Measurements from ENCODE around the gene CYBC1. TPM values are rescaled to one million over a fixed set of nuclear protein-coding genes. Genes with fewer than 3 reads are reported as not detected.
"Not testable (repeated sequence)": the region's sequence is repeated elsewhere in the genome, so short reads cannot be mapped to it uniquely, and the experiment has no call there.

The CYBC1 gene
- total RNA-seq, 1 donor from 2014 or later, result 31.3 TPM

DNA sequence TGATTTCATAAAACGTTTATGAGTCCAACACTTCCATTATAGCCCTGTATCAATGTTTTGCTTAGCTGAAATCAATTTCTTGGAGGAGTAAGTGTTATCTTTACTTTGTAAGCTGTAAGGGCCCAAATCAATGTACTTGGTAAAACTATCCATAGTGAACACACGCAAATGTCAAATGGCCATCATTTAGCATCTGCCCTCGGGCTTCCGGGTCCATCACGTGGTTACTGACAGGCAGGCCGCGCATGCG is 7.3 kb upstream of the CYBC1 start:
- peaks cover 2% of the 10 kb centered on the region for H3K36me3 ChIP-seq (ENCODE audit: control insufficient read depth, insufficient read depth, low read length)
- TF ChIP-seq, protein P1, sequence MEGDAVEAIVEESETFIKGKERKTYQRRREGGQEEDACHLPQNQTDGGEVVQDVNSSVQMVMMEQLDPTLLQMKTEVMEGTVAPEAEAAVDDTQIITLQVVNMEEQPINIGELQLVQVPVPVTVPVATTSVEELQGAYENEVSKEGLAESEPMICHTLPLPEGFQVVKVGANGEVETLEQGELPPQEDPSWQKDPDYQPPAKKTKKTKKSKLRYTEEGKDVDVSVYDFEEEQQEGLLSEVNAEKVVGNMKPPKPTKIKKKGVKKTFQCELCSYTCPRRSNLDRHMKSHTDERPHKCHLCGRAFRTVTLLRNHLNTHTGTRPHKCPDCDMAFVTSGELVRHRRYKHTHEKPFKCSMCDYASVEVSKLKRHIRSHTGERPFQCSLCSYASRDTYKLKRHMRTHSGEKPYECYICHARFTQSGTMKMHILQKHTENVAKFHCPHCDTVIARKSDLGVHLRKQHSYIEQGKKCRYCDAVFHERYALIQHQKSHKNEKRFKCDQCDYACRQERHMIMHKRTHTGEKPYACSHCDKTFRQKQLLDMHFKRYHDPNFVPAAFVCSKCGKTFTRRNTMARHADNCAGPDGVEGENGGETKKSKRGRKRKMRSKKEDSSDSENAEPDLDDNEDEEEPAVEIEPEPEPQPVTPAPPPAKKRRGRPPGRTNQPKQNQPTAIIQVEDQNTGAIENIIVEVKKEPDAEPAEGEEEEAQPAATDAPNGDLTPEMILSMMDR (IDR thresholded peaks at IDR 0.05; ENCODE audit: insufficient read depth, low read length, severe bottlenecking), result no peak
- DNase-seq (ENCODE audit: low read depth) (no peak), FAIRE-seq (no peak)
- H3K4me3 ChIP-seq (ENCODE audit: low read depth, low read length), result peak overlapping the region; percentile 73
- H3K27me3 ChIP-seq (ENCODE audit: control insufficient read depth, insufficient read depth, low read length), result no peaks in the 10 kb centered on the region

DNA sequence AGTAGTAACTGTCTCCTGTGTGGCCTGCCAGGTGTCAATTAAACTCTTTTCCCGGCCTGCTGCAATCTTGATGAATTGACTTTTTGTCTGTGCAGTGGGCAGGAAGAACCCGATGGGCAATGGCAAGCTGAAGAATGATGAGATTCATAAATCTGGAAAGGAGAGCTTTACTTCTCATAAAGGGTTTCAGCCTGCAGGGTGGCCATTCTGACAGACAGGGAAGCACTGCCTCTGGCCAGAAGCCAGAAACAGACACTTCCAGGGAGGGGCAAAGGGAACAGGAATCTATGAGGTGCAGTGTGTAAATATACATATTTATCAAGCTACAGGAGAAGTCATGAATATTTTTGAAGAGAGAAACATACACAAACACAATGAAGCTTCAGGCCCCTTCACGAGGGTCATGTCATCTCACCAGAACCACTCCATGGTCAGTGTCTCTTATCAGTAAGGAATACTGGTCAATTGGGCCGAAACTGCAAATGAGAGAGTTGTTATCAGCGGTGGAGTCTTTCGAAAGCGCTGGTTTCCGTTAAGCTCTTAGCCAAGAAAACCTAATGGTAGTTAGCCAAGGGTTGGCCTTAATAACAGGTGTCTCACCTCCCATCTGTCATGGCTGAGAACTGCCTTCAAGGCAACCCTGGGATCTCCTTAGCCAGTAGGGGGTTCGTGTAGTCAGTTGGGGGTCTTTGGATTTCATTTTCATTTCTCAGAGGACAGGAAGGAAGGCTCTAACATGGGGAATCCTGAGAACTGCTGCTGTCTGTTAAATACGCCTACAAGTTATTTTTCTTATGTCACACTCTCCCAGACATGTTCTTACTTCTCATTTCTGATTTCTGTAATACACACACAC is 6.7 kb upstream of the CYBC1 start:
- FAIRE-seq (no peak), DNase-seq (ENCODE audit: low read depth) (no peak)
- no peaks in the 10 kb centered on the region for H3K27me3 ChIP-seq (ENCODE audit: control insufficient read depth, insufficient read depth, low read length)
- H3K4me3 ChIP-seq (ENCODE audit: low read depth, low read length), result peak overlapping the region; percentile 73
- no peaks in the 10 kb centered on the region for H3K36me3 ChIP-seq (ENCODE audit: control insufficient read depth, insufficient read depth, low read length)
- TF ChIP-seq, protein P1 (IDR thresholded peaks at IDR 0.05; ENCODE audit: insufficient read depth, low read length, severe bottlenecking), result no peak

DNA sequence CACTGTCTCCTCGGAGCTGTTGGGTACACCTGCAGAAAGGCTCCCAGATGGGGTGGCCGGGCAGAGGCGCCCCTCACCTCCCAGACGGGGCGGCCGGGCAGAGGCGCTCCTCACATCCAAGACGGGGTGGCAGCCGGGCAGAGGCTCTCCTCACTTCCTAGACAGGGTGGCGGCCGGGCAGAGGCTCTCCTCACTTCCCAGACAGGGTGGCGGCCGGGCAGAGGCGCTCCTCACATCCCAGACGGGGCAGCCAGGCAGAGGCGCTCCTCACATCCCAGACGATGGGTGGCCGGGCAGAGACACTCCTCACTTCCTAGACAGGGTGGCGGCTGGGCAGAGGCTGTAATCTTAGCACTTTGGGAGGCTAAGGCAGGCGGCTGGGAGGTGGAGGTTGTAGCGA is 3.2 kb upstream of the CYBC1 start:
- not testable (repeated sequence) for H3K36me3 ChIP-seq (ENCODE audit: control insufficient read depth, insufficient read depth, low read length); H3K27me3 ChIP-seq (ENCODE audit: control insufficient read depth, insufficient read depth, low read length); H3K4me3 ChIP-seq (ENCODE audit: low read depth, low read length); FAIRE-seq; DNase-seq (ENCODE audit: low read depth)

DNA sequence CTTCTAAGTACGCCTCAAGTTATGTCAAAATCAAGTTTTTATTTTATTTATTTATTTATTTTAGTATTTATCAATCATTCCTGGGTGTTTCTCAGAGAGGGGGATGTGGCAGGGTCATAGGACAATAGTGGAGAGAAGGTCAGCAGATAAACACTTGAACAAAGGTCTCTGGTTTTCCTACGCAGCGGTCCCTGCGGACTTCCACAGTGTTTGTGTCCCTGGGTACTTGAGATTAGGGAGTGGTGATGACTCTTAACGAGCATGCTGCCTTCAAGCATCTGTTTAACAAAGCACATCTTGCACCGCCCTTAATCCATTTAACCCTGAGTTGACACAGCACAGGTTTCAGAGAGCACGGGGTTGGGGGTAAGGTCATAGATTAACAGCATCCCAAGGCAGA is 2.6 kb upstream of the CYBC1 start:
- not testable (repeated sequence) for H3K36me3 ChIP-seq (ENCODE audit: control insufficient read depth, insufficient read depth, low read length); H3K4me3 ChIP-seq (ENCODE audit: low read depth, low read length); H3K27me3 ChIP-seq (ENCODE audit: control insufficient read depth, insufficient read depth, low read length); DNase-seq (ENCODE audit: low read depth); FAIRE-seq

DNA sequence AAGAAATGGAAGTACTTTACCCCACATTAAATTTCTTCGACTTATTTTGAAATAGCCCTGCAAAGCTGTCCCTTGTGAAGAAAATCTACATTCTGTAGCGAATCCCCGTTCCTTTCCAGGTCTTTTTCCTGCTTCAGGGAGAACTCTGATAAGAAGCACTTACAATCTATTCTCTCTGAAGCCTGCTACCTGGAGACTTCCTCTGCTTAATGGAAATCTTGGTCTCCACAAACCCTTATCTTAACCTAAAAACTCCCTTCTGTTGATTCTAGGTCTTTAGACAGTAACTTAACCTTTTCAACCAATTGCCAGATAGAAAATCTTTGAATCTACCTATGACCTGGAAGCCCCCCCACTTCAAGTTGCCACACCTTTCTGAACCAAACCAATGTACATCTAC is 1.6 kb upstream of the CYBC1 start:
- TF ChIP-seq, protein P1 (IDR thresholded peaks at IDR 0.05; ENCODE audit: insufficient read depth, low read length, severe bottlenecking), result no peak
- FAIRE-seq, result no peak
- Histone ChIP-seq H3K36me3 (ENCODE audit: control insufficient read depth, insufficient read depth, low read length) (peaks cover 1% of the 10 kb centered on the region), H3K4me3 (ENCODE audit: low read depth, low read length) (no peak overlapping the region), H3K27me3 (ENCODE audit: control insufficient read depth, insufficient read depth, low read length) (no peaks in the 10 kb centered on the region)
- no peak for DNase-seq (ENCODE audit: low read depth)

DNA sequence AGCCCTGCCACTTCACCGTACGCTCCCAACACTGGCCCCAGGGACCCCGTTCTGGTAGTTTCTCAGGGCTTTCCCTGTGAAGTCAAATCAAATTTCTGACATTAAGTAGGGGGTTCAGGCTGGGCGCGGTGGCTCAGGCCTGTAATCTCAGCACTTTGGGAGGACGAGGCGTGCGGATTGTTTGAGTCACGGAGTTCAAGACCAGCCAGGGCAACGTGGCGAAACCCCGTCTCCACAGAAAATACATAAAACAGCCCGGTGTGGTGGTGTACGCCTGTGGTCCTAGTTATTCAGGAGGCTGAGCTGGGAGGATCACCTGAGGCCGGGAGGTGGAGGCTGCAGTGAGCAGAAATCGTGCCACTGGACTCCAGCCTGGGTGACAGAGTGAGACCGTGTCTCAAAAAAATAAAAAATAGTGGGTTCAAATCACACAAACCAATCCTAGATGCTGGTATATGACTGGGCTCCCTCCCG is 632 bp downstream of the CYBC1 start:
- no peak for FAIRE-seq
- DNase-seq (ENCODE audit: low read depth), result no peak
- Histone ChIP-seq H3K36me3 (ENCODE audit: control insufficient read depth, insufficient read depth, low read length) (peaks cover 2% of the 10 kb centered on the region), H3K4me3 (ENCODE audit: low read depth, low read length) (peak overlapping the region; percentile 86), H3K27me3 (ENCODE audit: control insufficient read depth, insufficient read depth, low read length) (no peaks in the 10 kb centered on the region)
- TF ChIP-seq, protein P1 (IDR thresholded peaks at IDR 0.05; ENCODE audit: insufficient read depth, low read length, severe bottlenecking), result no peak

Measured in bronchial epithelial cell (primary cell).